ENCODE results near the gene PODN. TPM values are rescaled to one million over a fixed set of nuclear protein-coding genes. Genes with fewer than 3 reads are reported as not detected.

PODN gene
- total and polyA plus RNA-seq, 9 donors: 72.8 to 254 (median 154) TPM

DNA sequence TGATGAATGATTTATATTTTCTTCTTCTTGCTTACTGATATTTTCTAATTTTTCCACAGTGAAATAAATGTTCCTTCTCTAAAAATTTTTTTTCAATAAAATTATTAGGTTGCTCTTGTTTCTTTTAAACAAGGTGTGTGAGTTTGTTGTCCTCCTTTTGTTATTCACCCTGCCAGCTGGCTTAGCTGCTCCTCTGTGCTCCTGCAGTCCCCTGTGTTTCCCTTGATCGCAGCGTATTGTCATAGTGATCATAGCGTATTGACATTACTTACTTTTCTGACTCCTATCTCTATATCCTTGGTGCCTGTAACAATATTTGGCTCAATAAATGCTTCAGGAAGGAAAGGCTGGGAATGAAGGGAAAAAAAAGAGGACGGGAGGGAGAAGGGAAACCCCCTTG lies 24.9 kb upstream of the PODN start:
- DNase-seq: no peak
- Histone ChIP-seq H3K4me1 (ENCODE audit: insufficient read depth) (no peaks in the 10 kb centered on the region), H3K4me3 (no peak overlapping the region), H3K36me3 (no peaks in the 10 kb centered on the region), H3K27ac (no peak overlapping the region), H3K9me3 (no peaks in the 10 kb centered on the region), H3K27me3 (no peaks in the 10 kb centered on the region)
- WGBS, 3 donors: 88 to 91% (median 88%) methylated on average over 4 of the region's 4 CpGs
- intact Hi-C loops (cut with DNase I): no loop called here
- TF ChIP-seq POLR2A (IDR thresholded peaks at IDR 0.05): no peak
- TF ChIP-seq EP300 (IDR thresholded peaks at IDR 0.05): no peak
- TF ChIP-seq CTCF (IDR thresholded peaks at IDR 0.05): no peak

GRCh38 chr1:53038566-53038965 lies 23.4 kb upstream of the PODN start:
- no peaks in the 10 kb centered on the region for H3K4me1 ChIP-seq (ENCODE audit: insufficient read depth)
- no peak overlapping the region for H3K27ac ChIP-seq
- DNase-seq: no peak
- no peak overlapping the region for H3K4me3 ChIP-seq
- intact Hi-C loops (cut with DNase I): no loop called here
- no peaks in the 10 kb centered on the region for H3K9me3 ChIP-seq
- no peak for TF ChIP-seq POLR2A (IDR thresholded peaks at IDR 0.05)
- no peak for TF ChIP-seq CTCF (IDR thresholded peaks at IDR 0.05)
- TF ChIP-seq EP300 (IDR thresholded peaks at IDR 0.05): no peak
- no peaks in the 10 kb centered on the region for H3K36me3 ChIP-seq
- 84 to 87% (median 86%) methylated on average over 3 of the region's 3 CpGs for WGBS, 3 donors
- no peaks in the 10 kb centered on the region for H3K27me3 ChIP-seq

DNA sequence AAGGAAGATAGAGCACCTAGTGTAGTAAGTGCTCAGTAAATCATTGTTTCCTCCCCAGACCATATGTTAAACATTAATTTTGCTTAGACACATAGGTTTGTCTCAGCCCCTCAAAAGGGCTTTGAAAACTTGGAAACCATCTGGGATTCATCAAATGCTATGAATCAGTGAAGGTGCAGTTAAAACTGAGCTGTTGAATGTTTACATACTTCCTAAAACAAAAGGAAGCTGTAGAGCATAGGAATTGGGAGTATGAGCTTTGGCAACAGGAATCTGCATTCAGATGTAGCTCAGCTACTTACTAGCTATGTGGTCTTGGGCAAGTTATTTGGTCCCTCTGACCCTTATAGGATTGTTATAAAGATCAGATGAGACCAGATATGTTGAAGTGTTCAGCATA lies 18.7 kb upstream of the PODN start:
- H3K4me1 ChIP-seq (ENCODE audit: insufficient read depth): peaks cover 5% of the 10 kb centered on the region
- TF ChIP-seq CTCF (IDR thresholded peaks at IDR 0.05) (no peak), EP300 (IDR thresholded peaks at IDR 0.05) (no peak), POLR2A (IDR thresholded peaks at IDR 0.05) (no peak)
- H3K27ac ChIP-seq: no peak overlapping the region
- H3K4me3 ChIP-seq: no peak overlapping the region
- no peaks in the 10 kb centered on the region for H3K9me3 ChIP-seq
- intact Hi-C loops (cut with DNase I): no loop called here
- no peaks in the 10 kb centered on the region for H3K36me3 ChIP-seq
- no peak for DNase-seq
- no peaks in the 10 kb centered on the region for H3K27me3 ChIP-seq

GRCh38 chr1:53044926-53045325 lies 17.1 kb upstream of the PODN start:
- peaks cover 5% of the 10 kb centered on the region for H3K4me1 ChIP-seq (ENCODE audit: insufficient read depth)
- DNase-seq: no peak
- TF ChIP-seq EP300 (IDR thresholded peaks at IDR 0.05): no peak
- TF ChIP-seq POLR2A (IDR thresholded peaks at IDR 0.05): no peak
- no peak for TF ChIP-seq CTCF (IDR thresholded peaks at IDR 0.05)
- WGBS, 3 donors: 37 to 57% (median 44%) methylated on average over 5 of the region's 5 CpGs
- intact Hi-C loops (cut with DNase I): no loop called here
- no peak overlapping the region for H3K27ac ChIP-seq
- no peak overlapping the region for H3K4me3 ChIP-seq
- no peaks in the 10 kb centered on the region for H3K36me3 ChIP-seq
- no peaks in the 10 kb centered on the region for H3K27me3 ChIP-seq
- no peaks in the 10 kb centered on the region for H3K9me3 ChIP-seq

DNA sequence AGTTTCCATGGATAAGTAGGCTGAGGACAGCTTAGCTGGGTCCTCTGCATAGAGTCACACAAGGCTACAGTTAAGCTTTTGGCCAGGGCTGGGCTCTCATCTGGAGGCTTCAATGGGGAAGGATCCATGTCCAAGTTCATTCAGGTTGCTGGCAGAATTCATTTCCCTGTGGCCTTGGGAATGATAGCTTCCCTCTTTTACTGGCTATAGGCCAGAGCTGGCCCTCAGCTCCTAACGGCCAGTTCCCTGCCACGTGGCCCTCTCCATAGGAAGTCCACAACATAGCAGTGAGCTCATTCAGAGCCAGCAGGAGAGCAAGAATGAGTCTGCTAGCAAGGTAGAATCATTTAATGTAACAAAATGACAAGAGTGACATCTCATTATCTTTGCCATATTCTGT lies 15.1 kb upstream of the PODN start:
- Histone ChIP-seq H3K36me3 (no peaks in the 10 kb centered on the region), H3K4me3 (no peak overlapping the region), H3K27ac (no peak overlapping the region), H3K9me3 (no peaks in the 10 kb centered on the region), H3K27me3 (no peaks in the 10 kb centered on the region), H3K4me1 (ENCODE audit: insufficient read depth) (peaks cover 6% of the 10 kb centered on the region)
- no peak for TF ChIP-seq POLR2A (IDR thresholded peaks at IDR 0.05)
- peak; percentile 37 to 62 (median 60) for DNase-seq
- intact Hi-C loops (cut with DNase I): no loop called here
- WGBS, 3 donors: 2 to 6% (median 3%) methylated on average over 2 of the region's 2 CpGs

Data from ovary (tissue), 9 donors.